Activated CD8-positive, alpha-beta memory T cell treated with anti-CD3 and anti-CD28 coated beads, Interleukin-2, amount 10 ng/mL, durations not matched to agents 7 days and 5 days (primary cell): Measurements from ENCODE around the gene ZSWIM6. TPM values are rescaled to one million over a fixed set of nuclear protein-coding genes. Genes with fewer than 3 reads are reported as not detected.

Experiments
- ATAC-seq: fragments of 150-1000 bp; cut with Tn5 transposase; one replicate; pipeline ENCODE4 v1.10.0; 2021; ENCODE audit warnings: moderate library complexity
- CTCF ChIA-PET: fragments of 350-600 bp; sonication (Branson Sonifier 250); formaldehyde crosslinking; loops from one replicate; lab custom pipeline; 2021; ENCODE audit warnings: antibody characterized with exemption; lab: Charles Lee
- DNase-seq: peaks from one replicate; pipeline ENCODE4 v3.0.0-alpha.2; 2020
- H3K27ac Mint-ChIP-seq: one replicate; pipeline ENCODE4 v1.8.0; 2021; ENCODE audit warnings: mild to moderate bottlenecking, mixed read lengths
- H3K27me3 Mint-ChIP-seq: one replicate; pipeline ENCODE4 v1.8.0; 2021; ENCODE audit warnings: mixed read lengths
- H3K36me3 Mint-ChIP-seq: one replicate; pipeline ENCODE4 v1.8.0; 2021; ENCODE audit warnings: mild to moderate bottlenecking, mixed read lengths
- H3K4me1 Mint-ChIP-seq: one replicate; pipeline ENCODE4 v1.8.0; 2021; ENCODE audit warnings: mixed read lengths
- H3K4me3 Mint-ChIP-seq: one replicate; pipeline ENCODE4 v1.8.0; 2021; ENCODE audit warnings: mild to moderate bottlenecking, moderate library complexity, mixed read lengths
- H3K9me3 Mint-ChIP-seq: one replicate; pipeline ENCODE4 v1.8.0; 2022; ENCODE audit warnings: low read depth, mixed read lengths
- total RNA-seq, 2 experiments: library from RNA; stranded (reverse); gene quantifications; one replicate each; pipeline ENCODE4 v1.2.3, GENCODE V29; 2021

Gene ZSWIM6
- total RNA-seq, 2 experiments from 2014 or later, result 5.9 to 7.6 TPM

DNA sequence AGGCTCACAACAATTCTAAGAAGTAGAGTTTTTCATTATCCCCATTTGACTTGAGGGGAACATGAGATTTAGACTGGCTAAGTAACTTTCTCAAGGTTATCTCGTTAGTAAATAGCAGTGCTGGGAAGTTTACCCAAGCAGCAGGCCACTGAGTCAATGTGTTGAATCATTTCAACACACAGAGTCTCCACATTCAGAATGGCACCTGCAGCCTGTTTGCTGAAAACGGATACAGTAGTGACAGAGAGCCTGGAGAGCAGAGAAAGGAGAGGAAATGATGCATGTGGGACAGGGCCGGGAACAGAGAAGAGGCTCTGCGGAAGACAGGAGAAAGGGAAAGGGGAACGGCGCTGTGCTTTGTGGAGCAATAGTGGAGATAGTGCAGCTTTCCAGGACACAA is 33.5 kb upstream of the ZSWIM6 start:
- CTCF ChIA-PET, result no interaction called here
- DNase-seq, result no peak
- H3K27me3 Mint-ChIP-seq, result no peaks in the 10 kb centered on the region
- no peaks in the 10 kb centered on the region for H3K36me3 Mint-ChIP-seq
- H3K9me3 Mint-ChIP-seq, result no peaks in the 10 kb centered on the region
- H3K4me1 Mint-ChIP-seq, result peaks cover 9% of the 10 kb centered on the region
- H3K27ac Mint-ChIP-seq, result no peak overlapping the region
- no peak for ATAC-seq
- H3K4me3 Mint-ChIP-seq, result no peak overlapping the region

DNA sequence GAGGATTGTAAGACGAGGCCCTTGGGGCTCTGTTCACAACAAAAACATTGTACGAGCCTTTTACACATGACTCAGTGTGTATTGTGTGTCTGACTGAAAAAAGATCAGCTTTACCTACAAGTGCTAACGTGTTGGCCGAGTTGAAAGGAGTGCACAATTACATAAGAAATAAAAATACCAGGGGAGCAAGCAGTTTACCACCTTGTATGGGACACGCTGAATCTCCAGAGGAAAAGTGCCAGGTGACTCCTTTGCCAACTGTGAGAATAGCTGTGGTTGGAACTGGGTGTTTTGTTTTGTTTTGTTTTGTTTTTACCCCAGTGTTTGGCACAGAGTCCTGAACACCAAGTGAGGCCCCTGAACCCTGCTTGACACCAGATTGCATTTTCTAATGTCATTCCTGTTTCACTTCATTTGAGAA is 32.8 kb upstream of the ZSWIM6 start:
- ATAC-seq, result no peak
- CTCF ChIA-PET, result no interaction called here
- Mint-ChIP-seq H3K27ac (no peak overlapping the region), H3K36me3 (no peaks in the 10 kb centered on the region), H3K4me1 (peaks cover 10% of the 10 kb centered on the region), H3K4me3 (no peak overlapping the region), H3K9me3 (no peaks in the 10 kb centered on the region), H3K27me3 (no peaks in the 10 kb centered on the region)
- no peak for DNase-seq

DNA sequence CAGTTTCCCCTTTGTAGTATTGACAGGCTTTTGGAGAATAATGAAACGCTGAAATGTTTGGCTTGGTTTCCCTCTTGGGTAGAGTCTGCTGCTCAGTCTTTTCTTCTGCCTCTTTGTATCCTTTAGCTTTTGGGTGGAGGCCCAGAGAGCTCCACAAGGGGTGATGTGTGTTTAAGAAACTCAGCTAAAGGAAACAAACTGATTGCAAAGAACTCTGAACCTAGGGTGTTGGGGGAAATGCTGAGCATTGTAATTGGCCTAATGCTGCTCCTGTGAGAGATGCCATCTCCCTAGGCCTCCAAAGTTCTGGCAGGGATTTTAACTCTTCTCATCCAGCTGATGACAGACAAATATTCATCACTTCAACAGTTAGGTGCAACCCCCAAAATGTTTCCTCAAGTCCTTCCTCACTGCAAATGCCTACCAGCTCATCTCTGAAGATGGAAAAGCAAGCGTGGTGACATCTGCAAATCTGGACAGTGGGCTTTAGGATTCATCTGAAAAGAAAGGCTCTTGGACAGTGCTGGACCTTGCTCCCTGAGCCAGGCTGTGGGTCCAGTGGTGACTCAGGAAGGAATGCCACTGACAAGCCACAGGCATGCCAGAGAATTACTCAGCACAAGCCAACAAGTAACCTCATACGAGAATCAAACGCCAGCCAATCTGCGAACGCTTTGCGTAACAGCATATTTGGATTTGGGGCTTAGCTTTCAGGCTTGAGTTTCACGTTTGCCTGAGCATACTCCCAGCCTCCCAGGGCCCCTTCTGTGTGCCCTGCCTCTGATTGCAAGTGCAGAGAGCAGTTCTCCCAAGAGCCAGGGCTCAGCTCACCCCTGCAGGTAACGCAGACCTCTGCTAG is 30.5 kb upstream of the ZSWIM6 start:
- Mint-ChIP-seq H3K27ac (no peak overlapping the region), H3K27me3 (peaks cover 3% of the 10 kb centered on the region), H3K4me3 (no peak overlapping the region), H3K4me1 (peaks cover 12% of the 10 kb centered on the region), H3K36me3 (no peaks in the 10 kb centered on the region), H3K9me3 (no peaks in the 10 kb centered on the region)
- DNase-seq (no peak), ATAC-seq (no peak)
- CTCF ChIA-PET, result no interaction called here

DNA sequence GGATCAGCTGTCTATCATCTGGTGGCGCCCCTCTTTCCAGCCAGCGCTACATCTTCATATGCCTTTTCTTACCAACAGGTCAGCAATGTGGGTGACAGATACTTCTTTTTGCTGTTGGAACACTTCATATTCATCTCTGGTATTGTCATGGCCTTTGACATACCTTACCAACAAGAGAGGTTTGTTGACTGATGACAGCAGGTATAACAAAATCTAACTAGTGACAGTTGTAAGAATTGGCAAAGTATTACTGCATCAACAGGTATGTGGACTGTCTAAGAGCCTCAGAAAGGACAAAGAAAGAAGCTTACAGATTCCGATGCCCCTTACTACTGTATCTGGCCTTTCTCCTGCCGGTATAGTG is 29.9 kb upstream of the ZSWIM6 start:
- no peak overlapping the region for H3K27ac Mint-ChIP-seq
- H3K9me3 Mint-ChIP-seq, result no peaks in the 10 kb centered on the region
- H3K27me3 Mint-ChIP-seq, result peaks cover 3% of the 10 kb centered on the region
- peaks cover 18% of the 10 kb centered on the region for H3K4me1 Mint-ChIP-seq
- no peaks in the 10 kb centered on the region for H3K36me3 Mint-ChIP-seq
- CTCF ChIA-PET, result no interaction called here
- no peak for DNase-seq
- H3K4me3 Mint-ChIP-seq, result no peak overlapping the region
- no peak for ATAC-seq

DNA sequence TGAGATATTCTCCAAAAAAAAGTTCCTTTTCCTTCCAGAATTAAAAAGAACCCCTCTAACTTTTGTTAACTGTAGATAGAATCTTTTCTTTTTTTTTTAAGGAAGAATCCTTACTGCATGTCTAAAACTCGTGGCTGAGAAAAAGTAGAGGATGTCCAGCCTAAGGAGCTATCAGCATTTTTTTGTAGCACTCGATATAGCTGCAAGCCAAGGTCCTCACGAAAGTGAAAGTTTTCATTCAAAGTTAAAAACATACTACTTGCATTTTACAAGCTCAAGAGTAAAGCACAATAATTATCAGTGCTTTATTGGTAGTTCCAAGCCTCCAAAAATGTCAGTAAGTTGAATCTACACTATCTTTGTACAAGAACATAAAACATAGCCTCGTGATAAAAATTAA is 28.7 kb upstream of the ZSWIM6 start:
- H3K36me3 Mint-ChIP-seq, result no peaks in the 10 kb centered on the region
- CTCF ChIA-PET, result interaction anchor here (1.2 kb wide), 1 partner anchor 28 kb away, joined by 3 read pairs; no protein-coding TSS in a partner anchor
- no peak for DNase-seq

DNA sequence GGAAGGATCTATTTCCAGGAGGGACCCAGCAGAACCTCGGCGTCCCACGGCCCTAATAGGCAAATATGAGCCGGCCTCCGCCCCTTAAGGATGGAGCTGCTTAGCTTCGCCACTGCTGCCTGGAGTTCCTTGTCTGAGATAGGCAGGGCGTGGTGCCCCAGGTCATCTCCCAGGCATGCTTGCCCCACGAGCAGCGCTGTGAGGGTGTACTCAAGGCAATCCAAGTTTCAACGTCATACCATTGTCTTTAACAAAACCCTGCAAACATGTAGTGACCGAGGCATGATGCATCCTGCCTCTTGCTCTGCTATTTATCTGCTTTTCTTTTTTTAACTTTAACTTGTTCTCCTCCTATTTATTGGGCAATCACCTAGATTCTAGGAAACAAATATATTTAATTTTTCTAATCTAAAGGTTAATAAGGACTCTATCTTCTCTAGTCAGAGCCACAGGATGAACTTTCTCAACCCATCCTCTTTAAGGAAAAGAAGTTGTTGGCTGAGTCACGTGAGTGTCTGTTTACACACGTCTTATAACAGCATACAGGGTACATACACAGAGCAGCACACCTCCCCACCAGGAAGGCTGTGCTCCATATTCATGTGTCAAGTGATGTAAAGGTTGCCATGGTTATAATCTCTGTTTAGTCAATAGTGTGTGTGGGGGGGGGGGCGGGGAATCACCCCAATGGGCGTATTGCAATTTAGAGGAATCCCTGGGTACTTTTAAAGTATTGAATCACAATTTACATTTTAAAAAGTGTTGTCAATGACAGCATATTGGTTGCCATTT is 27.3 kb upstream of the ZSWIM6 start:
- Mint-ChIP-seq H3K27me3 (peaks cover 9% of the 10 kb centered on the region), H3K9me3 (no peaks in the 10 kb centered on the region), H3K27ac (no peak overlapping the region), H3K4me1 (peaks cover 17% of the 10 kb centered on the region), H3K36me3 (peaks cover 1% of the 10 kb centered on the region), H3K4me3 (no peak overlapping the region)
- DNase-seq, result no peak
- ATAC-seq, result no peak
- CTCF ChIA-PET, result no interaction called here

More for the DNA sequence above, 28.7 kb upstream of the ZSWIM6 start:
- Mint-ChIP-seq H3K4me1 (peaks cover 17% of the 10 kb centered on the region), H3K9me3 (no peaks in the 10 kb centered on the region), H3K4me3 (no peak overlapping the region), H3K27ac (no peak overlapping the region), H3K27me3 (peaks cover 3% of the 10 kb centered on the region)
- ATAC-seq, result no peak

DNA sequence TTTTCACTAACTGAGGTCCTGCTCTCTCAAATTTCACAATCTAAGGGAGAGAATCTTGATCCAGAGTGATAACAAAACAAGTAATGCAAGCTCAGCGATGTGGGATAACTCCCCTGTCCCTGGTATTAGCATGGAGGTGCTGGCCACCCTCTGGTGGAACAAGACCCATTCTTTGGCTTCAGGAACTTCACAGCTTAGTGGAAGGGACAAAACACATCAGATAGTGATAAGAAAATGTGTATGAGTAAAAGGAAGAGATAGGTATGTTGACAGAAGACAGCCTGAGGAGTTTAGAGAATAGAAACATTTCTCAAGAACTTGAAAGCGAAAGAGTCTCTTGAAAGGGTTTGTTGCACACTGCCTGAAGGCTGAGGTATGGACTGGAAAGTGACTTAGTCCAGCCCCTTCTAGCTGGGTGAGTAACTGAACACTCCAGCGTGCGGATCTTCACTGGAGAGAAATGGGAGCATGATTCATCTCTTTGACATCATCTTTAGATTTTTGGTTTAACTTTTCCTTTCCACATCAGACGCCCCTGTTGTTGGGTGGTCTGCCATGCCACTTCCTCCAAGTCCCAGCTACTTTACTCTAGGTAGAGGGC is 25.4 kb upstream of the ZSWIM6 start:
- peaks cover 1% of the 10 kb centered on the region for H3K36me3 Mint-ChIP-seq
- H3K27ac Mint-ChIP-seq, result peak overlapping the region; percentile 70
- H3K9me3 Mint-ChIP-seq, result no peaks in the 10 kb centered on the region
- CTCF ChIA-PET, result interaction anchor here (1.4 kb wide), 1 partner anchor 24 kb away, joined by 5 read pairs; no protein-coding TSS in a partner anchor
- H3K4me1 Mint-ChIP-seq, result peaks cover 17% of the 10 kb centered on the region
- peak; percentile 84 for ATAC-seq
- H3K4me3 Mint-ChIP-seq, result peak overlapping the region; percentile 10
- DNase-seq, result peak; percentile 52
- H3K27me3 Mint-ChIP-seq, result peaks cover 9% of the 10 kb centered on the region

DNA sequence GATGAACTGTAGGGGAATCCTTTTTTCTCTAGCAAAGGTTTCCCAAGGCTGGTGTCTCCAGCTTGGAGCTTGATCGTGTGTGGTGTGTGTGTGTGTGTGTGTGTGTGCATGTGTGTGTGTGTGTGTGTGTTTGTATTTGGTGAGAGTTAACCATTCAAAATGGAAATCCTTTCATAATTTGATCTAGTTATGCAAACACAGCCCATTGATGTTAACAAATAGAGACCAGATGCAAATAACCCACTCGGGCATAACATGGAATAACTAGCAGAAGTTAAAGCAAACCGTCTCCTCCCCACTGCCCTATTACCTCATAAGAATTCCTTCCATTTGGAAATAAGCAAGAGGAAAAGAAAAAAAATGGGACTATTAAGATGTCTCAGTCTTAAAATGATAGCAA is 24.9 kb upstream of the ZSWIM6 start:
- Mint-ChIP-seq H3K4me1 (peaks cover 17% of the 10 kb centered on the region), H3K36me3 (peaks cover 1% of the 10 kb centered on the region), H3K27ac (peak overlapping the region; percentile 70), H3K4me3 (no peak overlapping the region), H3K27me3 (peaks cover 9% of the 10 kb centered on the region), H3K9me3 (no peaks in the 10 kb centered on the region)
- ATAC-seq (no peak), DNase-seq (no peak)
- CTCF ChIA-PET, result interaction anchor here (1.4 kb wide), 1 partner anchor 24 kb away, joined by 5 read pairs; no protein-coding TSS in a partner anchor

DNA sequence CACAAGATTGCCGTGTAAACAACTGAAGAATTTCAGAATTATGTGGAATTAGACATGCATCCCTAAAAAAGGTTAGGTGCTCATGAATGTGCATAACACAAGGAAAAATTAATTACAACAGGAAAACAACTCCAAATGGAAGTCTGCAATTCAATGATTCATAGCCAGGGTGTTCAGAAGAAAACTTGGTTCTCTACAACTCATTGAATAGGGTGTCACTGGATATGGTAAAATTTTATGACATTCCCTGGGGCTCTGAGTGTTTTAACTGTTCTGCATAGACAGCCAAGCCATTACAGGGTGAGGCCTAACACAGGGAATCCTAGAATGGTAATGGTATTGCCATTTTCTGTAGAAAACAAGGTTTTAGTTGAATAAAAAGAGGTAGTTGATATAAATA is 24.4 kb upstream of the ZSWIM6 start:
- peaks cover 17% of the 10 kb centered on the region for H3K4me1 Mint-ChIP-seq
- H3K27me3 Mint-ChIP-seq, result peaks cover 9% of the 10 kb centered on the region
- no peaks in the 10 kb centered on the region for H3K9me3 Mint-ChIP-seq
- no peak overlapping the region for H3K4me3 Mint-ChIP-seq
- peaks cover 1% of the 10 kb centered on the region for H3K36me3 Mint-ChIP-seq
- DNase-seq (no peak), ATAC-seq (no peak)
- no peak overlapping the region for H3K27ac Mint-ChIP-seq
- CTCF ChIA-PET, result no interaction called here

DNA sequence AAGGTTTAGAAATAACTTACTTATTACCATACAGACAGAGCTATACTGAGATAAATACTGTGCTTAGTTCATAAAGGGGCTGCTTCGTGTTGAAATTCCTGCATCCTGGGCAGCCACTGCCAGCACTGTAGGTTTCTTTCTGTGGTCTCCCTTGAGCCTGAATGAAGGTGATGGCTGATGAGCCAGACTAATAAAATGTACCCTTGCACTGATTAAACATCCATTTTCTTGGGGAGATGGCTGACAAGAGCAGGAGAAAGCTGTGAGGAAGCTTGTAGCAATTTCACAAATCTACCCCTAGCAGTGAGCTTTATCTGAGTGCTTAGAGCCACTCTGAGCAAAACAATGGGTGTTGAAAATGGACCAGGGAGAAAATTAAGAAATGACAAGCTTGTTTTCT is 23.3 kb upstream of the ZSWIM6 start:
- Mint-ChIP-seq H3K36me3 (peaks cover 1% of the 10 kb centered on the region), H3K4me3 (no peak overlapping the region), H3K27ac (no peak overlapping the region), H3K27me3 (peaks cover 9% of the 10 kb centered on the region), H3K9me3 (no peaks in the 10 kb centered on the region), H3K4me1 (peaks cover 15% of the 10 kb centered on the region)
- CTCF ChIA-PET, result no interaction called here
- no peak for ATAC-seq
- DNase-seq, result no peak

DNA sequence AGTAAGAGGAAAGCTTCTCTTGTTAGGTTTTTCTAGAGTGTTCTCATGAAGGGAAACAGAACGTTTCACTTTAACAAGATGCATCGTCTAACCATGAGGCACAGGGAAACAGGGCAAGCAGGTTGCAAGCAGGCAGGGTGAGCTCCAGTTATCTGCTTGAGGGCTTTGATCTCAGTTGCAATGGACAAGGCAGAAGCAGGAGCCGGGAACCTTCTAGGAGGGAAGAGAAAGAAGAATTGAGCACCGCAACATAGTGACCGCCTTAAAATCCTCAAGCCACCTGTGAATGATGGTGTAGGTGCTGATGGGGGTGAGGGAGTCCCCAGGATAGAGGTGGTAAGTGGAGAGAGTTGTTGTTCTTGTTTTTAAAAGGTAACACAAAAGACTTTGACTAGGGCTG is 22.9 kb upstream of the ZSWIM6 start:
- Mint-ChIP-seq H3K27me3 (peaks cover 12% of the 10 kb centered on the region), H3K4me1 (peaks cover 18% of the 10 kb centered on the region), H3K36me3 (peaks cover 1% of the 10 kb centered on the region), H3K4me3 (no peak overlapping the region), H3K9me3 (no peaks in the 10 kb centered on the region), H3K27ac (no peak overlapping the region)
- CTCF ChIA-PET, result no interaction called here
- ATAC-seq, result no peak
- no peak for DNase-seq

DNA sequence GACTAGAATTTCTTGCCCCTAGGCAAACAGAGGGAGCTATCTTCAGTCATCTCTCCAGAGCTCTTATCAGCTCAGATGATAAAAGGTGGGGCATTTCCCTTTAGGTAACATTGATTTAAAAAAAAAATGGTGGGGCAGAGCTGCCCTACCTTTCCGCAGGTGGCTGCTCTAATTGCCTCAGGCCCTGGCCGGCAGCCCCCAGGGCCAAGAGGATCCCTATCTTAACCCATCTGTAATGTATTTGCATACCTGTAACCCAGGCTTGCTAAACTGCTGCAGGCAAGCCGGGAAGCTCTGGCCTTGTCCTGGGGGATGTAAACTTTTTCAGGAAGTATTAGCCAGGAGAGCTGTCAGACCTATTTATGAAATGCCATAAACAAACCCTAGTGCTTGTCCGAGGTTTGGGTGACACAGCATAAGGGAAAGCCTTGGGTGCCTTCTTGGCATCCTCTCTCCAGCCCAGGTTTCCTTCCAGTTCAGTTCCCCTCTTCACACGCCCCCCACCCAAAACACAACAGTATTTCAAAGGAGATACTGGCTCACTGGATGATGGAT is 20.9 kb upstream of the ZSWIM6 start:
- Mint-ChIP-seq H3K9me3 (no peaks in the 10 kb centered on the region), H3K4me3 (no peak overlapping the region), H3K27me3 (peaks cover 27% of the 10 kb centered on the region), H3K27ac (no peak overlapping the region), H3K36me3 (peaks cover 1% of the 10 kb centered on the region), H3K4me1 (peaks cover 22% of the 10 kb centered on the region)
- ATAC-seq (no peak), DNase-seq (no peak)
- CTCF ChIA-PET, result no interaction called here
